ENCODE results near the gene CLCN1. TPM values are rescaled to one million over a fixed set of nuclear protein-coding genes. Genes with fewer than 3 reads are reported as not detected.

CLCN1 gene
- total and polyA plus RNA-seq, 2 of the 8 experiments (the other 6 are each of a cell fraction or from before 2014, with no cell fraction given): 0.36 to 0.41 TPM

- Histone ChIP-seq H3K79me1 (ENCODE audit: low read depth, low read length) (no peaks in the 10 kb centered on the region), H2BK120ac (replicated peaks; ENCODE audit: low read depth, low read length) (no peak overlapping the region), H4K20me1 (replicated peaks in 1 of 2; ENCODE audit: control insufficient read depth in 1 of 2, insufficient read depth in 2 of 2, low read length in 2 of 2) (no peaks in the 10 kb centered on the region), H2BK15ac (ENCODE audit: low read length) (0 out of 2 replicates have a peak overlapping the region, but pooled peaks have one; percentile 76), H2AFZ (ENCODE audit: low read length) (no peak overlapping the region), H2BK20ac (ENCODE audit: low read length) (no peak overlapping the region), H2BK12ac (ENCODE audit: low read depth, low read length) (no peak overlapping the region), H3K14ac (ENCODE audit: insufficient read length) (no peak overlapping the region), H2AK5ac (ENCODE audit: low read depth, low read length) (no peak overlapping the region), H3K4me3 (ENCODE audit: extremely low read depth in 1 of 4, insufficient read depth in 2 of 4, low read depth in 3 of 4, low read length in 4 of 4) (no peak overlapping the region), H3K27ac (ENCODE audit: low read depth, low read length) (no peak overlapping the region), H4K91ac (replicated peaks; ENCODE audit: insufficient read length, low read length) (no peak overlapping the region), H3K79me2 (ENCODE audit: control insufficient read depth in 1 of 2, insufficient read depth in 2 of 2, low read length in 2 of 2) (no peaks in the 10 kb centered on the region), H3K4me2 (ENCODE audit: insufficient read depth in 1 of 2, low read depth in 2 of 2, low read length in 2 of 2) (no peak overlapping the region), H3K36me3 (ENCODE audit: control insufficient read depth in 2 of 4, insufficient read depth in 4 of 4, low read length in 3 of 4) (peaks cover 2 to 25% (median 14%) of the 10 kb centered on the region in 4 experiments; a peak in 6 of 8 replicates), H3K27me3 (replicated peaks in 1 of 4; ENCODE audit: control insufficient read depth in 3 of 4, extremely low read depth in 1 of 4, insufficient read depth in 3 of 4, low read length in 3 of 4) (no peaks in the 10 kb centered on the region), H3K9me3 (ENCODE audit: insufficient read depth in 2 of 2, low read depth in 1 of 2, low read length in 1 of 2) (no peaks in the 10 kb centered on the region), H3K23me2 (ENCODE audit: low read depth, low read length) (no peaks in the 10 kb centered on the region), H3K18ac (ENCODE audit: extremely low read depth, low read length) (no peak overlapping the region), H3K9ac (replicated peaks in 1 of 4; ENCODE audit: extremely low read depth in 1 of 4, low read depth in 3 of 4, low read length in 3 of 4) (no peak overlapping the region), H4K5ac (ENCODE audit: insufficient read length, low read depth, low read length) (no peak overlapping the region), H3K4me1 (replicated peaks in 1 of 4; ENCODE audit: control insufficient read depth in 3 of 4, insufficient read depth in 4 of 4, low read length in 3 of 4) (peaks cover 0 to 8% (median 2%) of the 10 kb centered on the region in 4 experiments; a peak in 2 of 7 replicates), H4K8ac (ENCODE audit: extremely low read depth, insufficient read depth, low read length) (no peak overlapping the region), H3K23ac (ENCODE audit: insufficient read length) (no peak overlapping the region), H3K4ac (replicated peaks; ENCODE audit: insufficient read length, low read depth, low read length) (no peak overlapping the region), H3K56ac (replicated peaks; ENCODE audit: insufficient read length, low read depth, low read length) (no peak overlapping the region), H2BK5ac (ENCODE audit: low read depth, low read length) (no peak overlapping the region)
- FAIRE-seq (no peak), DNase-seq (ENCODE audit: low read depth in 1 of 2, low spot score in 2 of 2) (no peak)
- CTCF ChIA-PET (ENCODE audit: partially characterized antibody): interaction anchor here (0.7 to 1.1 kb wide), 4 partner anchors 9 to 36 kb away, joined by 3 to 5 read pairs (median 4); no protein-coding TSS in a partner anchor
- WGBS, 2 experiments (ENCODE audit: extremely low coverage in 1 of 2, insufficient coverage in 1 of 2, insufficient read length in 1 of 2, insufficient replicate concordance in 2 of 2, low coverage in 1 of 2, low lambda C conversion rate in 2 of 2, missing lambda C conversion rate in 1 of 2): 87% methylated on average over 11 of the region's 11 CpGs; no CpG with 5 or more reads in 1 of the 2 experiments
- POLR2A ChIA-PET (ENCODE audit: partially characterized antibody): interaction anchor here (0.9 to 1.2 kb wide), 2 partner anchors 32 to 35 kb away, joined by 3 to 4 read pairs; no protein-coding TSS in a partner anchor
- TF ChIP-seq CTBP2 (IDR thresholded peaks at IDR 0.05; ENCODE audit: borderline replicate concordance, insufficient read depth, insufficient read length, low read length) (no peak), BCL11A (IDR thresholded peaks at IDR 0.05; ENCODE audit: low read depth in 2 of 2, low read length in 2 of 2) (no peak), ATF2 (IDR thresholded peaks at IDR 0.05; ENCODE audit: low read length) (no peak), NANOG (IDR thresholded peaks at IDR 0.05; ENCODE audit: insufficient read depth, low read depth, low read length, poor library complexity, severe bottlenecking) (no peak), JUN (IDR thresholded peaks at IDR 0.05; ENCODE audit: low read depth, low read length) (no peak), MAX (IDR thresholded peaks at IDR 0.05) (no peak), GABPA (IDR thresholded peaks at IDR 0.05; ENCODE audit: borderline replicate concordance, insufficient read depth, low read length) (no peak), TEAD4 (IDR thresholded peaks at IDR 0.05; ENCODE audit: low read depth, low read length) (no peak), SRF (IDR thresholded peaks at IDR 0.05; ENCODE audit: low read depth, low read length) (no peak), POU5F1 (IDR thresholded peaks at IDR 0.05; ENCODE audit: low read depth, low read length) (no peak), NRF1 (IDR thresholded peaks at IDR 0.05; ENCODE audit: low read depth, low read length) (no peak)
These were observed 36.7 kb downstream of the CLCN1 start for GRCh38 chr7:143352531-143353002.
